Ramos (cell line): ENCODE results near the gene MRPL18.
"Not testable (repeated sequence)": the region's sequence is repeated elsewhere in the genome, so short reads cannot be mapped to it uniquely, and the experiment has no call there.

Experiments used
- in situ Hi-C: fragments of 300-500 bp; cut with MboI; formaldehyde crosslinking; loops from one replicate; pipeline ENCODE4 v1.14.3; 2022; ENCODE audit warnings: low sequenced_read_pairs; ENCODE audit not compliant: unreplicated experiment

Gene MRPL18

DNA sequence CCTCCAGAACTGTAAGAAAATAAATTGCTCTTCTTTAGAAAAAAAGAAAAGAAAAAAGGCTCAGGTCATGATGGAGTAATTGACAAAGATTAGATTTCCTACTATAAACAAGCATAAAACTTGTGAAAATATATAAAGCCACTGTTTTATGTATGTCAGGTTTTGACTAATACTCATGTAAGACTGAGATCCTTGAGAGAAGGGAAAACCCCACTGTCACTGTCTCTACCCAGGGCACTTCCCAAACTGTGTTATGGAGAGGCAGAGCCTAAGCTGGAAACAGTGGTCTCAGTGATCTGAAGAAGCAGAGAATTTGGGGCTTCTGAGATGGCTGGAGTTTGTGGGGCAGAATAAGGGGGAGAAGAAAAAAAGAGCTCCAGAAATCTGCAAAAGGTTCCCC is 20.8 kb upstream of the MRPL18 start:
- in situ Hi-C loops, result no loop called here

DNA sequence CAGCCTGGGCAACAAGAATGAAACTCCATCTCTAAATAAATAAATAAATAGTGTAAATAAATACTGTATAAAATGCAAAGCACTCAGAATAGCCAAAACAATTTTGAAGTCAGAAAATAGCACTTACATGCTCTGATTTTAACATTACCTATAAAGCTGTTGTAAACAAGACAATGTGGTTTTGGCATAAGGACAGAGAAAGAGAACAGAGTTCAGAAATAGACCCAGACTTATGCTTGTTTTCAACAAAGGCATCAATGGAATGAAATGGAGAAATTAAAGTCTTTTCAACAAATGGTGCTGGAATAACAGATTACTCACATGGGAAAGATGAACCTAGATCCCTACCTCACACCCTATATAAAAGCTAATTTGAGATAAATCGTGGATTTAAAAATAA is 18.1 kb upstream of the MRPL18 start:
- in situ Hi-C loops, result no loop called here

DNA sequence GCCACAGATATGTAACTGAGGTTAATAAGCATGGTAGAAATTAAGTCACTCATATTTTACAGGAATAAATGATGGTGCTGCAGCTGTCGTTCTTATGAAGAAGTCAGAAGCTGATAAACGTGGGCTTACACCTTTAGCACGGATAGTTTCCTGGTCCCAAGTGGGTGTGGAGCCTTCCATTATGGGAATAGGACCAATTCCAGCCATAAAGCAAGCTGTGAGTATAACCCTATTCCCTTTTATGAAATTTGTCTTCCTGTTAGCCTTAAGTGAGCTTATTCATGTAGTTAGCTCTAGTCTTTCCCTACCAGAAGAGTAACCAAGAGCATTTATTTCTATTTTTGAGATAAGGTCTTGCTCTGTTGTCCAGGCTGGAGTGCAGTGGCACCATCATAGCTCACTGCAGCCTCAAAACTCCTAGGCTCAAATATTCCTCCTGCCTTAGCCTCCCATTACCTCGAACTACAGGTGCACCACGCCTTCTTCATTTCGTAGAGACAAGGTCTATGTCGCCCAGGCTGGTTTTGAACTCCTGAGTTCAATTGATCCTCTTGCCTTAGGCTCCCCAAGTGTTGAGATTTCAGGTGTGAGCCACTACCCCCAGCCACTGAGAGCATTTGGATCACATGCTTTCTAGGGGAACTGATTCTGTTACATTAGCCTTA is 12.9 kb upstream of the MRPL18 start:
- in situ Hi-C loops, result no loop called here

- in situ Hi-C loops, result no loop called here
Observed at GRCh38 chr6:159778131-159778530, 12.1 kb upstream of the MRPL18 start.

DNA sequence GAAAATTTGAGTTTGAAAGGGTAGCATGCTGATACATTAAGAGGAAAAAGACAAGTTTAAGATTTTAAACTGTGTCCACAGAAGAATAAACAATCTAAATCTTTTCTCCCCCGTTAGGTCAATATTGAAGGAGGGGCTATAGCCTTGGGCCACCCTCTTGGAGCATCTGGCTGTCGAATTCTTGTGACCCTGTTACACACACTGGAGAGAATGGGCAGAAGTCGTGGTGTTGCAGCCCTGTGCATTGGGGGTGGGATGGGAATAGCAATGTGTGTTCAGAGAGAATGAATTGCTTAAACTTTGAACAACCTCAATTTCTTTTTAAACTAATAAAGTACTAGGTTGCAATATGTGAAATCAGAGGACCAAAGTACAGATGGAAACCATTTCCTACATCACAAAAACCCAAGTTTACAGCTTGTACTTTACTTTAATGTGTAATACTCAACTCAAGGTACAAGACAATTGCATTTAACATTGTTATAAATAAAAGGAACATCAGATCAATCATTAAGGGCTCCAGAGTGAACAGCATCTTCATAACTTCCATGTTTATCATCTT is 11.6 kb upstream of the MRPL18 start:
- in situ Hi-C loops, result no loop called here

DNA sequence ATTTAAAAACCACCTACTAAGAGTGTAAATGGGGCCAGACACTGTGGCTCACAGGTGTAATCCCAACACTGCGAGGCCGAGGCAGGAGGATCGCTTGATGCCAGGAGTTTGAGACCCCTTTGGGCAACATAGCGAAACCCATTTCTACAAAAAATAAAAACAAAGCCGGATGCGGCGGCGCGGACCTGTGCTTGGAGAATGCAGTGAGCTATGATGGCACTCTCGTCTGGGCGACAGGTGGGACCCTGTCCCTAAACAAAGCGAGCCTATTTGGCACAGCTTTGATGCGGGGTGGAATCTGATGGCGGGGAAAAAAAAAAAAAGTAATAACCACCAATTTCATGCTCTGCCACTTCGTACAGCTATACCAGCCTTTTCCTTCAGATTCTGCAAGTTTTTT is 2.0 kb upstream of the MRPL18 start:
- in situ Hi-C loops, result no loop called here

DNA sequence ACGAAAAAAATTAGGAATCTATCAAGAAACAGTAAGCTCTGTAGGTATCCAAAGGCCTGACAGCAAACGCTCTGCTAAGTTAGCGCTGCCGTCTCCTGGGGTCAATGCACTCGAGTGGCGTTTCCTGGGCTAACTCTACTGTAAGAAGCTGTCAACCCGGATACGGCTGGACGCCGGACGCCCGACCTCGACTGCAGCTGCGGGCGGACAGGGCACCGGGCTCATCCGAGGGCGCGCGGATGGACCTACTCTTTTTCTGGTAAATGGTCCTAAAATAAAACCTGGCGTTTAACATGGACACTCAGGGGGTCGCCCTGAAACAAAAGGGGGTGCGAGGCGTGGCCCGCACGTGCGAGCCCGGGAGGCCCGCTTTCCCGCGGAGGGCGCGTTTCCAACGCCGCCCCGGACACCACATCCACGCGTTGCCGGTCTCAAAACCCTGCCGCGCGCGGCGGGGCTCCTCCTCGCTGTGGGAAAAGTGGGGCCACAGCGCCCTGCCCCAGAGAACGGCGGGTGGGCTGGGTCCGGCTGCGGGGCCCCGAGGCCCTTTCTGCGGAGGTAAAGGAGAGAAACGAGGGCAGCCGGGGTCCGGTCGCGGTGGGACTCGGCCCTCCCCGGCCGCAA is 1.4 kb upstream of the MRPL18 start:
- in situ Hi-C loops, result no loop called here

- in situ Hi-C loops, result no loop called here
Observed at GRCh38 chr6:159789377-159790148, 704 bp upstream of the MRPL18 start, which contains the start of gene TCP1. TSS of gene TCP1 (minus strand) at chr6:159789602. CDS start at chr6:159789468, 134 bp downstream.

GRCh38 chr6:159790956-159791598 is 810 bp downstream of the MRPL18 start:
- in situ Hi-C loops, result no loop called here

DNA sequence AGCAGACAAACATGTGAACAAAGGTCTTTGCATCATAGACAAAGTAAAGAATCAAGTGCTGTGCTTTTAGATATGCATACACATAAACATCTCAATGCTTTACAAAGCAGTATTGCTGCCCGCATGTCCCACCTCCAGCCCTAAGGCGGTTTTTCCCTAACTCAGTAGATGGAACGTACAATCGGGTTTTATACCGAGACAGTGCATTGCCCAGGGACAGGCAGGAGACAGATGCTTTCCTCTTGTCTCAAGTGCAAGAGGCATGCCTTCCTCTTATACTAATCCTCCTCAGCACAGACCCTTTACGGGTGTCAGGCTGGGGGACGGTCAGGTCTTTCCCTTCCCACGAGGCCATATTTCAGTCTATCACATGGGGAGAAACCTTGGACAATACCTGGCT is 4.7 kb downstream of the MRPL18 start:
- in situ Hi-C loops, result not testable (repeated sequence)

GRCh38 chr6:159797554-159797953 is 7.3 kb downstream of the MRPL18 start:
- in situ Hi-C loops, result no loop called here

DNA sequence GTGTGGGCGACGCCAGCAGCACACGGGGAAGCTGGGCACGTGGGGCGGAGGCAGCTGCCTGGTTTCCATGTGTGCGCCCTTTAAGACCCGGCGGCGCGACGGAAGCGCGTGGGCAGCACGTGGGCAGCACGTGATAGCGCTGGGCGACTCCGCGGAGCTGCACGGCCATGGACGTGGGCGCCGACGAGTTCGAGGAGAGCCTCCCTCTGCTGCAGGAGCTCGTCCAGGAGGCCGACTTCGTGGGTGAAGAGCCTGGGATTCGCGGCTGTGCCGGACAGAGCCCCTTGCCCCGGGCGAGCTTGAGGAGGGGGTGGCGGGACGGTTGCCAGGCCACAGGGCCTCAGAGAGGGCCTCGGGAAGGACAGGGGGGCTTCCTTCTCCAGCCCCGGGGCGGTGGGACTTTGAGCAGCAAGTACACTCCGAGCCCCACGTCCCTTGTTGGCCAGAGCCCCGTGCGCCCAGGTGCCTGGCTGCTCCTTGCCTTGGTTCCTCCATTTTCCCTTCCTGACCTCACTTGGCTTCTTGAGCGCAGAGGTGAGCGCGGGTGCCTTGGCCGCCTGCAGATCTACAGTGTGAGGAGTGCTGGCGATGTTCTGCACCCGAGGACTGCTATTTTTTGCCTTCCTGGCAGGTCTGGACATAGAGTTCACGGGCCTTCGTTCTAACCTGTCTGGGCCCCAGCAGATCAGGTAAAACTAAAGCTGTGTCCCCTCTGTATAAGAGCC is 10.0 kb downstream of the MRPL18 start, which contains the start of gene PNLDC1:
PNLDC1 (plus strand) TSS at position 136 of the 725 bp plus-strand sequence; CDS start at position 168, 32 bp downstream.
- in situ Hi-C loops, result no loop called here

- in situ Hi-C loops, result no loop called here
Observed at GRCh38 chr6:159801935-159802334, 11.7 kb downstream of the MRPL18 start.

- in situ Hi-C loops, result no loop called here
Observed at GRCh38 chr6:159804504-159804903, 14.2 kb downstream of the MRPL18 start.

- in situ Hi-C loops, result no loop called here
Observed at GRCh38 chr6:159805440-159806020, 15.3 kb downstream of the MRPL18 start.

GRCh38 chr6:159806021-159806458 is 15.8 kb downstream of the MRPL18 start:
- in situ Hi-C loops, result no loop called here

DNA sequence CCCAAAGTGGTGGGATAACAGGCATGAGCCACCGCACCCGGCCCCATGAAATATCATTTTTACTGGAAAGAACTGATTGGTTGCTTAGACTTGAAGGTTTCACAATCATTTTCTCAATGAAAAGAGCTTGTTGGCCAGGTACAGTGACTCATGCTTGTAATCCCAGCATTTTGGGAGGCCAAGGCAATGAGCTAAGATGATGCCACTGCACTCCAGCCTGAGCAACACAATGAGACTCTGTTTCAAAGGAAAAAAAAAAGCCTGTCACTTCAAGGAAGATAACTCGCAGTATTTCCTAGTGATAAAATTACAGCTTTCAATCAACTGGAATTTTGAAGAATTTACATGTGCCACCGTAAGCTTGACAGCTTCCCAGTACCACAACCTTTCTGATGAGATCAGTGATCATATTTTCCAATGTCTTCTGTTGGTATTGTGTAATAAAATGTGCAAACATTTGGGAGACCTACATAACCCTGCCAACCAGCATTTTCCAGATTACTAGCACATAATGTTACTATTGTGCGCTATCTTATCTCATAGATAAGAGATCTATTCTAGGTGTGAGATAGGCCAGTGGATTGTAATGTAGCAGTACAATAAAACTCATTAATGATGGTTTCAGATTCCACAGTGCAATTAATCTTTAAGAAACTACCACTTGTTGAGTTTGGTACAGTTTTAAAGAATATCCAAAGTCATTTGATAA is 17.0 kb downstream of the MRPL18 start:
- in situ Hi-C loops, result no loop called here

DNA sequence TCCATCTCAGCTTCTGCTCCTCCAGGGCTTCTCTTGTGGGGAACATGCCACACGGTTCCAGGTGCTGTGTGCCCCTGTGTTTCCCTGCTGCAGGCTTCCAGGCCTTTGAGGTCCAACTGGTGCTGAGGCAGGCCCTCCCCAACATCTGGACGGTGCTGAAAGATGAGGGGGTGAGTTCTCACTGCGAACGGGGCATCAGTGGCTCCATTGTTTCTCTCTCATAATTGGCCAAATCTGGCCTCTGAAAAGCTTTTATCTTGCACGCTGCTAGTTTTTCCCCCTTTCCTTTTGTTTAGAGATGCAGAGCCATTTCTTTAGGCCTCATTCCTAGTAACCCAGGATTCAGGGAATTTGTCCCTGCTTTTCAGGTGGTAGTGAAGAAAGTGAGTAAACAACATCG is 18.4 kb downstream of the MRPL18 start:
- in situ Hi-C loops, result no loop called here

DNA sequence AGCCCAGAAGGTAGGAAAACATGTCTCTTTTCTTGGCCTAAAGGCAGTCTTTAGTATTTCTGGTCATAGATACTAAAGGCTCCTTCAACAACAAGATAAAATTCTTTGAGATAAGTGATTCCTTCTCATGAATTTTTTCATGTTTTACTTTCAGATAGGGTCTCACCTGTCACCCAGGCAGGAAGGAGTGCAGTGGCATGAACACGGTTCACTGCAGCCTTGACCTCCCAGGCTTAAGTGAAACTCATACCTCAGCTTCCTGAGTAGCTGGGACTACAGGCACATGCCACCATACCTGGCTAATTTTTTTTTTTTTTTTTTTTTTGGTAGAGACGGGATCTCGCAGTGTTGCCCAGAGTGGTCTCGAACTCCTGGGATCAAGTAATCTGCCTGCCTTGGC is 18.9 kb downstream of the MRPL18 start:
- in situ Hi-C loops, result no loop called here
